Pancreas (tissue), 10 donors: ENCODE results near the gene SAMHD1. TPM values are rescaled to one million over a fixed set of nuclear protein-coding genes. Genes with fewer than 3 reads are reported as not detected.

Source experiments
- ATAC-seq, 4 donors: fragments of 200-7000 bp; cut with Tn5 transposase; one replicate each; pipeline versions ENCODE4 v1.8.0 to v1.9.1; 2020; ENCODE audit warnings: mild to moderate bottlenecking in 4 of 4, moderate library complexity in 4 of 4
- DNase-seq, 6 donors: peaks; one replicate each; pipeline ENCODE4 v3.0.0-alpha.2; 2020
- FAIRE-seq: peaks from 2 replicates; lab custom pipeline; 2012; peaks lifted over from hg19 to GRCh38; lab: Jason Lieb, UNC
- H3K27ac ChIP-seq, 4 donors: fragments of 200-600 bp; sonication (generic); 1 replicate in 3 of 4; 2 replicates in 1 of 4; pipeline versions ENCODE4 v1.5.0 to v1.8.0; 2020
- H3K27me3 ChIP-seq, 4 donors: fragments of 200-600 bp; one replicate each; pipeline ENCODE4 v1.8.0; 2021
- H3K36me3 ChIP-seq, 3 donors: fragments of 200-600 bp; sonication (generic) in 1 of 3; one replicate each; pipeline versions ENCODE4 v1.5.0 to v1.8.0; 2020 to 2021
- H3K4me1 ChIP-seq, 3 donors: fragments of 200-600 bp; one replicate each; pipeline ENCODE4 v1.8.0; 2021
- H3K4me3 ChIP-seq, 4 donors: fragments of 200-600 bp; sonication (generic) in 2 of 4; one replicate each; pipeline versions ENCODE4 v1.5.0 to v1.8.0; 2020 to 2021
- H3K9me3 ChIP-seq, 4 donors: fragments of 200-600 bp; one replicate each; pipeline ENCODE4 v1.8.0; 2021
- WGBS, 2 donors: extraction: QIAGEN DNeasy Blood & Tissue Kit; methylation state at CpG; one replicate each; pipeline ENCODE4 v1.1.7; 2013; 5-methylcytosine and 5-hydroxymethylcytosine counted together
- intact Hi-C, 3 donors: fragments of 100-400 bp; cut with DNase I; formaldehyde crosslinking; loops; one replicate each; pipeline versions ENCODE4 v1.11.1 to v1.14.2; 2022
- polyA plus RNA-seq, 2 donors: library from polyadenylated mRNA; stranded (reverse); fragments of 200-250 nt; gene quantifications; one replicate each; pipeline ENCODE4 v1.2.3, GENCODE V29; 2013
- total RNA-seq, 6 donors: library from RNA; stranded (reverse); fragmentation: NEBNext Ultra II Directional in 4 of 6; extraction: Animal tissue kit (Norgen Biotek cat#: 25700) in 4 of 6; gene quantifications; one replicate each; pipeline versions ENCODE4 v1.2.1 to v1.2.4, GENCODE V29; 2021 to 2023
- TF ChIP-seq, protein P1 (sequence below), 4 donors: fragments of 200-600 bp; sonication (generic) in 3 of 4; IDR thresholded peaks; one replicate each; pipeline versions ENCODE4 v1.5.0 to v1.8.0; 2021; ENCODE audit warnings: antibody characterized with exemption in 4 of 4
- donor health status: healthy with polysubstance abuse.
- donor health status: DM: no; HTN: no; CAD: no; lungs with moderate emphysema.
- donor health status: DM: no; HTN: no; CAD: no.
- donor health status: control.
- donor health status: control.
- donor health status: Bipolar disorder and iron deficiency.
- donor health status: DM: yes; HTN: yes; CAD: no.
- donor health status: DM: no; HTN: no; CAD: no.
- donor health status: DM: no; HTN: no; CAD: no.
- donor health status: DM: yes; HTN: yes; CAD: no.

SAMHD1 gene
- total and polyA plus RNA-seq, 8 donors, result 23.3 to 90.7 (median 49.0) TPM

DNA sequence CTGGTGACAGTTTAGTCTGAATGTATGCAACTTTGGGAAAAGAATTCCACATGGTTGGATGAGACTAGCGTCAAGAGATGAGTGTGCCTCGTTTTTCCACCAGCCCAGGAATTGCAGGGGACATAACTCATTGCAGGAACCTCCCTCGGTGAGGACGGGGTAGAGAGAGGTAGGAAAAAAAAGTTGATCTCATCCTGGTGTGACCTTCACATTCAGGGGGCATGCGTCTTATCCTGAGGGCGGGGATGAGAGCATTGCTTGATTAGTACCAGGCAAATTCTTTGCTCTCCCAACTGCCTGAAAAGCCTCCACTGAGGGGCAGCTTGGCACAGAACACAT is 63.8 kb downstream of the SAMHD1 start:
- H3K9me3 ChIP-seq, result no peaks in the 10 kb centered on the region
- peaks cover 0 to 12% (median 4%) of the 10 kb centered on the region in 3 donors for H3K36me3 ChIP-seq
- peaks cover 0 to 3% (median 0%) of the 10 kb centered on the region in 3 donors for H3K4me1 ChIP-seq
- intact Hi-C loops, result no loop called here
- DNase-seq, result peak in 1 of 6 donors; percentile 7
- H3K27ac ChIP-seq, result no peak overlapping the region
- no peaks in the 10 kb centered on the region for H3K27me3 ChIP-seq
- ATAC-seq, result peak; percentile 17 to 21 (median 18)
- TF ChIP-seq, protein P1, sequence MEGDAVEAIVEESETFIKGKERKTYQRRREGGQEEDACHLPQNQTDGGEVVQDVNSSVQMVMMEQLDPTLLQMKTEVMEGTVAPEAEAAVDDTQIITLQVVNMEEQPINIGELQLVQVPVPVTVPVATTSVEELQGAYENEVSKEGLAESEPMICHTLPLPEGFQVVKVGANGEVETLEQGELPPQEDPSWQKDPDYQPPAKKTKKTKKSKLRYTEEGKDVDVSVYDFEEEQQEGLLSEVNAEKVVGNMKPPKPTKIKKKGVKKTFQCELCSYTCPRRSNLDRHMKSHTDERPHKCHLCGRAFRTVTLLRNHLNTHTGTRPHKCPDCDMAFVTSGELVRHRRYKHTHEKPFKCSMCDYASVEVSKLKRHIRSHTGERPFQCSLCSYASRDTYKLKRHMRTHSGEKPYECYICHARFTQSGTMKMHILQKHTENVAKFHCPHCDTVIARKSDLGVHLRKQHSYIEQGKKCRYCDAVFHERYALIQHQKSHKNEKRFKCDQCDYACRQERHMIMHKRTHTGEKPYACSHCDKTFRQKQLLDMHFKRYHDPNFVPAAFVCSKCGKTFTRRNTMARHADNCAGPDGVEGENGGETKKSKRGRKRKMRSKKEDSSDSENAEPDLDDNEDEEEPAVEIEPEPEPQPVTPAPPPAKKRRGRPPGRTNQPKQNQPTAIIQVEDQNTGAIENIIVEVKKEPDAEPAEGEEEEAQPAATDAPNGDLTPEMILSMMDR (IDR thresholded peaks at IDR 0.05), result no peak
- H3K4me3 ChIP-seq, result no peak overlapping the region
- WGBS, 2 donors, result 28 to 39% methylated on average over 6 of the region's 6 CpGs
- no peak for FAIRE-seq

DNA sequence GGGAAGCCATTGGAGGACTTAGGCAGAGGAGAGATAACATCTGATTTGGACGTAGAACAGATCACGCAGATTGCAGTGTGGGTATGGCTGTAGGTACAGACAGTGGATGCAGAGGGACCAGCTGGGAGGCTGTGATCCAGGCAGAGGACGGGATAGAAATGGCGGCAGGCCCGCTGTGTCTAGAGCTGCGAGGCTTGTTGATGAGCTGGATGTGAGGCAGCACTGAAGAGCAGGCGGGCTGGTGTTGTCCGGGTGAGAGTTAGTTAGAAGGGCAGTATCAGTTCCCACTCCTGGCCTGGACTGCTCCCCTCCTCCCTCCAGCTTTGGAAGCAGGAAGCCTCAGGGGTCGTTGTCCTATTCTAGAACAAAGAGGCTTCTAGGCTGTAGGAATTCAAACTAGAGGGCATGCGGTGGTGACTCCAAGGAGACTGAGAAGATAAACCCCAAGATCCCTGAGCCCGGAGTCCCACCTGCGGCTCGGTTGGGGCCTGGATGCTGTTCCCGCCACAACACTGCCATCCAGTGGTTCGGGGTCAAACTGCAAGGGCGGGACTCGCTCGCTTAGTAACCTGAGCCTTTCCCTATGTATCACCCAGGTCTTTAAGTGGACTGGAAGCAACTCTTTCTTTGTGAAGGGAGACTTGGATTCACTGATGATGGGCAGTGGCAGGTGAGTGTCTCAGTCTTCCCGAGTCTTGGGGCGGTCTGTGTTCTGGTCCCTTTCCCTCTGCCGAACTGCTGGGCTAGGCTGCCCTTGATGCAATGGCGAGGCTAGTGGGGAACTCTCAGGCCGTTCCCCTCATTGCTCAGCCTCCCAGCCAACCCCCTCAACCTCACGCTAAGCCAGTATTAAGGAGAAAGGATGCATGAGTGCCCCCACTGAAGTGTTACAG is 64.4 kb downstream of the SAMHD1 start:
- ATAC-seq, result peak; percentile 94 to 99 (median 96)
- Histone ChIP-seq H3K27ac (no peak overlapping the region), H3K36me3 (peaks cover 0 to 6% (median under 1%) of the 10 kb centered on the region in 3 donors), H3K27me3 (no peaks in the 10 kb centered on the region), H3K9me3 (no peaks in the 10 kb centered on the region), H3K4me3 (peak overlapping the region in 2 of 4 donors; percentile 16 to 18), H3K4me1 (peaks cover 0 to 3% (median 0%) of the 10 kb centered on the region in 3 donors)
- intact Hi-C loops, result no loop called here
- FAIRE-seq, result no peak
- peak; percentile 72 to 94 (median 88) for DNase-seq
- TF ChIP-seq, protein P1 (IDR thresholded peaks at IDR 0.05), result peak; percentile 91 to 95 (median 93)
- 19 to 22% methylated on average over 24 of the region's 24 CpGs for WGBS, 2 donors

DNA sequence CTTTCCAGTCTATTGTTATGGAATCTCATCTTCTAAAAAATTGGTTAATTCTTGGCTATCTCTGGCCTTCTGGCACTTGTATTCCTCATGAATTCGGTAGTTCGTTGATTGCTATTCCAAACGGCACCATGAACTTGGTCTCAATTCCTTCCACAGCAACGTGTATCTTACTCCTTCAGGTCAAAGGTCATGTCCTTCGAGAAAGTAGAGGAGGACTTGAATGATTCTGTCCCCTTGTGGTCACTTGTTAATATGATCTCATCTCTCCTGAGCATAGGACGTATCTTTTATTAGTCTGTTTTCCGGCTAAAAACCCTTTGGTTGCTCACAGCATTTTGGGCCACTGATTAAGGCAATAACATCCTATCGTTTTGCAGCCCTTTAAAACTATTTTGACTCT is 66.2 kb downstream of the SAMHD1 start:
- DNase-seq, result no peak

DNA sequence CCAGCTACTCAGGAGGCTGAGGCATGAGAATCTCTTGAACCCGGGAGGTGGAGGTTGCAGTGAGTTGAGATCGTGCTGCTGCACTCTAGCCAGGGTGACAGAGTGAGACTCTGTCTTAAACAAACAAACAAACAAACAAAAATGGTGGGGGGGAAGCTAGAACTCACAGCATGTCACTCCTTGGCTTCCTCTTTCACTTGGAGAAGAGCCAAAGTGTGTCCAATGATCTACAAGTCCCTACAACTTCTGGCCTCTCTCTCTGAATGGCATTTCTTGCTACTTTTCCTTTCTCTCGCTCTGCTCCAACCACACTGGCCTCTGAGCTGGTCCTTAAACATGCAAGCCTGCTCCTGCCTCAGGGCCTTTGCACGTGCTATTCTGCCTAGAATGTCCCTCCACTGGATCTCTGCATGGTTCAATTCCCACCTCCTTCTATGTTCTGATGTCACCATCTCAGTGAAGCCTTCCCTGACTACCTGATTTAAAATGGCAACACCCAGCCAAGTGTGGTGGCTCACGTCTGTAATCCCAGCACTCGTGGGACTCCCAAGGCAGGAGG is 67.5 kb downstream of the SAMHD1 start:
- WGBS, 2 donors, result 76 to 77% methylated on average over 6 of the region's 6 CpGs
- Histone ChIP-seq H3K9me3 (no peaks in the 10 kb centered on the region), H3K27ac (no peak overlapping the region), H3K4me3 (no peak overlapping the region), H3K36me3 (no peaks in the 10 kb centered on the region), H3K27me3 (no peaks in the 10 kb centered on the region), H3K4me1 (peaks cover 0 to 3% (median 0%) of the 10 kb centered on the region in 3 donors)
- intact Hi-C loops, result no loop called here
- no peak for FAIRE-seq
- DNase-seq, result no peak
- TF ChIP-seq, protein P1 (IDR thresholded peaks at IDR 0.05), result no peak
- no peak for ATAC-seq

More for the DNA sequence above, 66.2 kb downstream of the SAMHD1 start:
- Histone ChIP-seq H3K4me1 (peaks cover 0 to 3% (median 0%) of the 10 kb centered on the region in 3 donors), H3K9me3 (no peaks in the 10 kb centered on the region), H3K4me3 (no peak overlapping the region), H3K27ac (no peak overlapping the region), H3K27me3 (no peaks in the 10 kb centered on the region), H3K36me3 (no peaks in the 10 kb centered on the region)
- WGBS, 2 donors, result 44 to 58% methylated on average over 8 of the region's 8 CpGs
- FAIRE-seq, result no peak
- TF ChIP-seq, protein P1 (IDR thresholded peaks at IDR 0.05), result no peak
- intact Hi-C loops, result no loop called here
- ATAC-seq, result no peak
